Adrenal gland (tissue), 12 donors: ENCODE measurements around the gene WWOX. TPM values are rescaled to one million over a fixed set of nuclear protein-coding genes. Genes with fewer than 3 reads are reported as not detected.

Experiments
- DNase-seq, 7 donors: peaks; one replicate each; pipeline ENCODE4 v3.0.0-alpha.2; 2019 to 2020
- H3K27ac ChIP-seq, 5 donors: fragments of 200-600 bp; sonication (generic) in 4 of 5; 1 replicate in 3 of 5; 2 replicates in 2 of 5; pipeline versions ENCODE4 v1.5.1 to v1.8.0; 2016 to 2020; ENCODE audit warnings: mild to moderate bottlenecking in 1 of 5
- H3K27me3 ChIP-seq: fragments of 200-600 bp; 2 replicates; pipeline ENCODE4 v1.8.0; 2021
- H3K36me3 ChIP-seq, 2 donors: fragments of 200-600 bp; replicated peaks in 1 of 2; 1 replicate in 1 of 2; 2 replicates in 1 of 2; pipeline versions ENCODE4 v1.5.1 to v1.8.0; 2018 to 2022
- H3K4me1 ChIP-seq, 2 donors: fragments of 200-600 bp; replicated peaks in 1 of 2; 1 replicate in 1 of 2; 2 replicates in 1 of 2; pipeline versions ENCODE4 v1.5.1 to v1.8.0; 2018 to 2021
- H3K4me3 ChIP-seq, 4 donors: fragments of 200-600 bp; sonication (generic) in 3 of 4; one replicate each; pipeline ENCODE4 v1.5.1; 2016 to 2018
- H3K9me3 ChIP-seq, 3 donors: fragments of 200-600 bp; sonication (generic) in 1 of 3; replicated peaks in 1 of 3; 1 replicate in 2 of 3; 2 replicates in 1 of 3; pipeline versions ENCODE4 v1.5.1 to v1.8.0; 2016 to 2021
- CTCF ChIP-seq, 6 experiments: fragments of 450-650 bp in 4 of 6; fragments of 200-600 bp in 2 of 6; sonication (generic) in 1 of 6; IDR thresholded peaks; 1 replicate in 5 of 6; 2 replicates in 1 of 6; pipeline versions ENCODE4 v1.5.1 to v1.8.0; 2016 to 2021; ENCODE audit warnings: antibody characterized with exemption in 6 of 6, mild to moderate bottlenecking in 2 of 6, moderate library complexity in 1 of 6
- POLR2A ChIP-seq, 2 donors: fragments of 450-650 bp; IDR thresholded peaks; one replicate each; pipeline ENCODE4 v1.6.1; 2017; ENCODE audit warnings: antibody characterized with exemption in 2 of 2, mild to moderate bottlenecking in 2 of 2, moderate library complexity in 1 of 2
- WGBS, 4 donors: extraction: QIAGEN DNeasy Blood & Tissue Kit in 2 of 4; methylation state at CpG; one replicate each; pipeline versions ENCODE4 v1.1.5 to v1.1.7; 2013 to 2017; 5-methylcytosine and 5-hydroxymethylcytosine counted together
- intact Hi-C, 2 donors: fragments of 100-400 bp; cut with DNase I; formaldehyde crosslinking; loops; one replicate each; pipeline versions ENCODE4 v1.14.1 to v1.15.0; 2022 to 2023
- polyA plus RNA-seq, 3 donors: library from polyadenylated mRNA; stranded (reverse); fragments of 200-250 nt in 2 of 3; fragments of 350-450 nt in 1 of 3; fragmentation: Illumina TruSeq in 1 of 3; extraction: RNeasy Lipid Tissue Mini Kit (QIAGEN cat#74804) in 1 of 3; gene quantifications; one replicate each; pipeline ENCODE4 v1.2.3, GENCODE V29; 2013 to 2014
- total RNA-seq, 9 donors: library from RNA; depleted of rRNA in 4 of 9; stranded (reverse); fragments of >200 nt in 4 of 9; fragments of 120-200 nt in 1 of 9; fragmentation: NEBNext Ultra II Directional in 1 of 9; extraction: Animal tissue kit (Norgen Biotek cat#: 25700) in 1 of 9; gene quantifications; one replicate each; pipeline versions ENCODE4 v1.1.0 to v1.2.4, GENCODE V29; 2013 to 2023
- donor health status: healthy with polysubstance abuse.
- donor health status: Bipolar disorder and iron deficiency.
- donor health status: DM: yes; HTN: yes; CAD: no.
- donor health status: DM: no; HTN: no; CAD: no.
- donor health status: DM: no; HTN: no; CAD: no.
- donor health status: DM: yes; HTN: yes; CAD: no.

Gene WWOX
- total and polyA plus RNA-seq, 12 donors: 11.8 to 74.6 (median 20.5) TPM

- DNase-seq: no peak
- Histone ChIP-seq H3K4me1 (no peaks in the 10 kb centered on the region), H3K4me3 (no peak overlapping the region), H3K27me3 (no peaks in the 10 kb centered on the region), H3K36me3 (no peaks in the 10 kb centered on the region), H3K9me3 (no peaks in the 10 kb centered on the region), H3K27ac (no peak overlapping the region)
- TF ChIP-seq CTCF (IDR thresholded peaks at IDR 0.05) (no peak), POLR2A (IDR thresholded peaks at IDR 0.05) (no peak)
- intact Hi-C loops: no loop called here
- WGBS, 4 donors: 70 to 90% (median 82%) methylated on average over 5 of the region's 5 CpGs
Measured at GRCh38 chr16:78146807-78147206, 47.4 kb downstream of the WWOX start.

DNA sequence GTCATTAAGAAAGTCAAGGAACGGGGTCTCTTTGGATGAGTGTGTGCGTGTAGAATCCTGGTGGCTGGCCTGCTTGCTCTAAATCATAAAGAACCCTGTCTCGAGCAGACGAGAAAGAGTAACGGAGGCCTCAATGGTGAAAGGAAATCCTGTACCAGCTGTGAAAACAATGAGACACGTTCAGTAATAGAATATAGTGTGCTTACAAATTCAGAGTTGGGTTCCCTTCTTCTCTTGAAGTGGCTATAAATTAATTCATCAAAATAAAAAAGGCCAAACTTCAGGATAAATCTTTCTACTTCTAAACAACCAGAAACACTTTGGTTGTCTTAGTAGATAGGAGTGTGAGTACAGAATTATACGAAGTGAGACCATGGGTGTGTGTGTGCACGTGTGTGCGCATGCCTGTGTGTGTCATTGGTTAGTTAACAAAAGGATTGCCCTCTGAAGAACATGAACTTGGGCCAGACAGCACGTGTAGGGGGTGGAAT lies 48.5 kb downstream of the WWOX start:
- Histone ChIP-seq H3K4me1 (no peaks in the 10 kb centered on the region), H3K27ac (no peak overlapping the region), H3K4me3 (no peak overlapping the region), H3K9me3 (no peaks in the 10 kb centered on the region), H3K36me3 (no peaks in the 10 kb centered on the region), H3K27me3 (no peaks in the 10 kb centered on the region)
- TF ChIP-seq POLR2A (IDR thresholded peaks at IDR 0.05) (no peak), CTCF (IDR thresholded peaks at IDR 0.05) (no peak)
- DNase-seq: no peak
- WGBS, 4 donors: 72 to 79% (median 75%) methylated on average over 10 of the region's 10 CpGs
- intact Hi-C loops: no loop called here

DNA sequence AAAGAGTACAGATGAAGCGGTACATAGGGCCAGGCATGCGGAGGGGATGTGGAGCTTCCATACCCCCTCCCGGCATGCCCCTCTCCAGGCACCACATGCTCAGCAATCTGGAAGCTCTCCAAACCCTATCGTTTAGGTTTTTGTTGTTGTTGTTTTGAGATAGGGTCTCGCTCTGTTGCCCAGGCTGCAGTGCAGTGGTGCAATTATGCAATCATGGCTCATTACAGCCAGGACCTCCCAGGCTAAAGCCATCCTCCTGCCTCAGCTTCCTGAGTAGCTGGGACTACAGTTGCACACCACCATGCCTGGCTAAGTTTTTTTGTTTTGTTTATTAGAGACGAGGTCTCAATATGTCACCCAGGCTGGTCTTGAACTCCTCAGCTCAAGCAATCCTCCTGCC lies 50.8 kb downstream of the WWOX start:
- 72 to 96% (median 84%) methylated on average over 6 of the region's 6 CpGs for WGBS, 4 donors
- H3K4me3 ChIP-seq: no peak overlapping the region
- H3K9me3 ChIP-seq: no peaks in the 10 kb centered on the region
- H3K27me3 ChIP-seq: no peaks in the 10 kb centered on the region
- no peak overlapping the region for H3K27ac ChIP-seq
- no peak for DNase-seq
- no peak for TF ChIP-seq POLR2A (IDR thresholded peaks at IDR 0.05)
- no peak for TF ChIP-seq CTCF (IDR thresholded peaks at IDR 0.05)
- H3K4me1 ChIP-seq: no peaks in the 10 kb centered on the region
- intact Hi-C loops: no loop called here
- no peaks in the 10 kb centered on the region for H3K36me3 ChIP-seq

DNA sequence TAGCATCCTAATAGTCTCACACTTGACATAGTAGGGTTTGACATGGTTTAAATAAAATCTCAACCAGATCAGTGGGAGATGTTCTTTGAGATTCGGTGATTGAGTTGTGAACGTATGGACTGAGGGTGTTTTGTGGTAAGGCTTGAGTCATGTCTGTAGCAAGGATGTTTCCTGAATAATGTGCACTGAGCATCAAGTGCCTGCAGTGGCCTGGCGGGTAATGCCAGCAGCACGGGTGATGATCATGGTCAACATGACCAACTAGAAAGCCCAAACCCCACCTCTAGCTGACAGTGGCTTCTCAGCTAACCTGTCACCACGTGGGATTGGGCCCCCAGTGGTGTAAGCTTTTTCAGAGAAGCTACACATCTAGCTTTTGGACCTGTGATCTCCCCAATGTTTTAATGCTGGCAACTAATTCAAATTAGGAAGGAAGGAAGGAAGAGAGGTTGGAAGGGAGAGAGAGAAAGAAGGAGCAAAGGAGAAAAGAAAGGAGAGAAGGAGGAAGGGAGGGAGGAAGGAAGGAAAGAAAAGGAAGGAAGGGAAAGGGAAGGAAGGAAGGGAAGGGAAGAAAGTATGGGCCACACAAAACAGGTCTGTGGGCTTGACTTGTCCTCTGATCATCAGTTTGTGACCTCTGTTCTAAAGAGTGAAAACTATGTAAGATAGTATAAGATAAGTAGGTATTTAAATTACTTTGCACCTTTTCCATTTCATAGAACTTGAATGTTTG lies 55.4 kb downstream of the WWOX start:
- Histone ChIP-seq H3K27ac (no peak overlapping the region), H3K27me3 (no peaks in the 10 kb centered on the region), H3K4me1 (no peaks in the 10 kb centered on the region), H3K4me3 (no peak overlapping the region), H3K36me3 (no peaks in the 10 kb centered on the region), H3K9me3 (no peaks in the 10 kb centered on the region)
- DNase-seq: no peak
- intact Hi-C loops: no loop called here
- TF ChIP-seq POLR2A (IDR thresholded peaks at IDR 0.05) (no peak), CTCF (IDR thresholded peaks at IDR 0.05) (no peak)
- WGBS, 4 donors: 67 to 75% (median 70%) methylated on average over 5 of the region's 5 CpGs
